Measurements from ENCODE around the gene SMARCA5.
"Not testable (repeated sequence)": the region's sequence is repeated elsewhere in the genome, so short reads cannot be mapped to it uniquely, and the experiment has no call there.

The SMARCA5 gene

GRCh38 chr4:143513314-143514168 is at the start of gene SMARCA5:
Gene SMARCA5 (plus strand): TSS chr4:143513702. CDS start chr4:143513925, 223 bp downstream.
- peak; percentile 94 for DNase-seq

GRCh38 chr4:143473334-143474126 is 40.0 kb upstream of the SMARCA5 start:
- no peak for DNase-seq

GRCh38 chr4:143477487-143477886 is 36.0 kb upstream of the SMARCA5 start:
- DNase-seq = no peak

GRCh38 chr4:143481361-143481760 is 32.1 kb upstream of the SMARCA5 start:
- no peak for DNase-seq

GRCh38 chr4:143482840-143483239 is 30.7 kb upstream of the SMARCA5 start:
- no peak for DNase-seq

- no peak for DNase-seq
Measured at GRCh38 chr4:143486314-143486713, 27.2 kb upstream of the SMARCA5 start.

- no peak for DNase-seq
Measured at GRCh38 chr4:143488687-143489086, 24.8 kb upstream of the SMARCA5 start.

- DNase-seq = no peak
Measured at GRCh38 chr4:143489106-143489505, 24.4 kb upstream of the SMARCA5 start.

GRCh38 chr4:143498021-143498420 is 15.5 kb upstream of the SMARCA5 start:
- DNase-seq = no peak

GRCh38 chr4:143502231-143502630 is 11.3 kb upstream of the SMARCA5 start:
- DNase-seq = no peak

GRCh38 chr4:143506031-143506430 is 7.5 kb upstream of the SMARCA5 start:
- no peak for DNase-seq

- no peak for DNase-seq
Measured at GRCh38 chr4:143511906-143512305, 1.6 kb upstream of the SMARCA5 start.

GRCh38 chr4:143512978-143513313 is 556 bp upstream of the SMARCA5 start:
- no peak for DNase-seq

GRCh38 chr4:143514169-143514495 is 630 bp downstream of the SMARCA5 start:
- DNase-seq = no peak

- DNase-seq = peak; percentile 62
Measured at GRCh38 chr4:143514497-143514896, 995 bp downstream of the SMARCA5 start.

- no peak for DNase-seq
Measured at GRCh38 chr4:143514901-143515300, 1.4 kb downstream of the SMARCA5 start.

- no peak for DNase-seq
Measured at GRCh38 chr4:143515905-143516304, 2.4 kb downstream of the SMARCA5 start.

- DNase-seq = no peak
Measured at GRCh38 chr4:143517764-143518163, 4.3 kb downstream of the SMARCA5 start.

- DNase-seq = no peak
Measured at GRCh38 chr4:143524211-143524610, 10.7 kb downstream of the SMARCA5 start.

GRCh38 chr4:143528046-143528445 is 14.5 kb downstream of the SMARCA5 start:
- not testable (repeated sequence) for DNase-seq

- no peak for DNase-seq
Measured at GRCh38 chr4:143531380-143531779, 17.9 kb downstream of the SMARCA5 start.

GRCh38 chr4:143531788-143532491 is 18.4 kb downstream of the SMARCA5 start:
- DNase-seq = no peak

- no peak for DNase-seq
Measured at GRCh38 chr4:143538979-143539669, 25.6 kb downstream of the SMARCA5 start.

All from activated CD8-positive, alpha-beta memory T cell treated with anti-CD3 and anti-CD28 coated beads, Interleukin-2, amount 50 U/mL, for 48 hours (primary cell).